Prostate gland (tissue), 2 donors: ENCODE results near the gene TMC8. TPM values are rescaled to one million over a fixed set of nuclear protein-coding genes. Genes with fewer than 3 reads are reported as not detected.

Experiments used
- DNase-seq: peaks from one replicate; pipeline ENCODE4 v3.0.0-alpha.2; 2019; ENCODE audit warnings: low spot score
- H3K27ac ChIP-seq, 2 donors: fragments of 200-600 bp; sonication (generic); 2 replicates each; pipeline ENCODE4 v1.5.1; 2017 to 2019
- H3K27me3 ChIP-seq: fragments of 200-600 bp; sonication (generic); replicated peaks from 2 replicates; pipeline ENCODE4 v1.5.1; 2019; ENCODE audit not compliant: insufficient read depth
- H3K36me3 ChIP-seq, 2 donors: fragments of 200-600 bp; sonication (generic); 1 replicate in 1 of 2; 2 replicates in 1 of 2; pipeline versions ENCODE4 v1.5.1 to v1.8.1; 2017 to 2019
- H3K4me1 ChIP-seq: fragments of 200-600 bp; sonication (generic); replicated peaks from 2 replicates; pipeline ENCODE4 v1.5.1; 2019
- H3K4me3 ChIP-seq, 2 donors: fragments of 200-600 bp; sonication (generic); 2 replicates each; pipeline ENCODE4 v1.5.1; 2017 to 2019
- H3K9me3 ChIP-seq: fragments of 200-600 bp; sonication (generic); 2 replicates; pipeline ENCODE4 v1.5.1; 2017
- CTCF ChIP-seq, 4 experiments: fragments of 200-600 bp in 2 of 4; fragments of 450-650 bp in 2 of 4; sonication (generic) in 2 of 4; IDR thresholded peaks; 1 replicate in 3 of 4; 2 replicates in 1 of 4; pipeline ENCODE4 v1.5.1; 2016 to 2019; ENCODE audit warnings: antibody characterized with exemption in 4 of 4, mild to moderate bottlenecking in 2 of 4, moderate library complexity in 2 of 4
- POLR2A ChIP-seq: fragments of 450-650 bp; IDR thresholded peaks from one replicate; pipeline ENCODE4 v1.6.1; 2016; ENCODE audit warnings: antibody characterized with exemption, mild to moderate bottlenecking
- POLR2AphosphoS5 ChIP-seq: sonication (generic); formaldehyde crosslinking; IDR thresholded peaks from one replicate; pipeline ENCODE4 v1.6.1; 2017; ENCODE audit warnings: antibody characterized with exemption
- WGBS: methylation state at CpG from one replicate; pipeline ENCODE4 v1.1.5; 2018; 5-methylcytosine and 5-hydroxymethylcytosine counted together
- intact Hi-C: fragments of 100-400 bp; cut with DNase I; formaldehyde crosslinking; loops from one replicate; pipeline ENCODE4 v1.14.2; 2022
- total RNA-seq, 2 donors: library from RNA; depleted of rRNA; stranded (reverse); fragments of >200 nt; gene quantifications; one replicate each; pipeline ENCODE4 v1.1.0, GENCODE V29; 2016

Gene TMC8
- total RNA-seq, 2 donors from 2014 or later: 1.2 to 3.3 TPM

DNA sequence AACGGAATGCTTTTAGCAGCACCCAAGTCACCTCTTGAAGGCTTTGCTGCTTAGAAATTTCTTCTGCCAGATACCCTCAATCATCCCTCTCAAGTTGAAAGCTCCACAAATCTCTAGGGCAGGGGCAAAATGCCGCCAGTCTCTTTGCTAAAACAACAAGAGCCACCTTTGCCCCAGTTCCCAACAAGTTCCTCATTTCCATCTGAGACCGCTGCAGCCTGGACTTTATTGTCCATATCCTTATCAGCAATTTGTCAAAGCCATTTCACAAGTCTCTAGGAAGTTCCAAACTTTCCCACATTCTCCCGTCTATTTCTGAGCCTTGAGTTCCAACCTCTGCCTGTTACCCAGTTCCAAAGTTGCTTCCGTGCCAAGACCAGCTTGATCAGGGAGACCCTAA lies 29.5 kb upstream of the TMC8 start:
- Histone ChIP-seq H3K9me3 (no peaks in the 10 kb centered on the region), H3K36me3 (peaks cover 5 to 16% of the 10 kb centered on the region in 2 donors), H3K4me1 (no peaks in the 10 kb centered on the region), H3K4me3 (no peak overlapping the region), H3K27me3 (no peaks in the 10 kb centered on the region), H3K27ac (no peak overlapping the region)
- no peak for TF ChIP-seq POLR2A
- no peak for TF ChIP-seq POLR2AphosphoS5
- TF ChIP-seq CTCF (IDR thresholded peaks at IDR 0.05): no peak
- DNase-seq: no peak
- intact Hi-C loops: loop anchor here (10.0 kb wide), 1 partner anchor 56 kb away; no protein-coding TSS in a partner anchor
- WGBS: 94% methylated on average over 5 of the region's 5 CpGs

DNA sequence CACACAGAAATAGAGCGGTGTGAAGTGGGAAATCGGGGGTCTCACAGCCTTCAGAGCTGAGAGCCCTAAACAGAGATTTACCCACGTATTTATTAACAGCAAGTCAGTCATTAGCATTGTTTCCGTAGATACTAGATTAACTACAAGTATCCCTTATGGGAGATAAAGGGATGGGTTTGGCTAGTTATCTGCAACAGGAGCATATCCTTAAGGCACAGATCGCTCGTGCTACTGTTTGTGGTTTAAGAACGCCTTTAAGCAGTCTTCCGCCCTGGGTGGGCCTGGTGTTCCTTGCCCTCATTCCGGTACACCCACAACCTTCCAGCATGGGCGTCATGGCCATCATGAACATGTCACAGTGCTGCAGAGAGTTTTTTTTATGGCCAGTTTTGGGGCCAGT lies 29.0 kb upstream of the TMC8 start:
- peaks cover 5 to 16% of the 10 kb centered on the region in 2 donors for H3K36me3 ChIP-seq

GRCh38 chr17:78103311-78103710 lies 27.3 kb upstream of the TMC8 start:
- Histone ChIP-seq H3K36me3 (peaks cover 5 to 9% of the 10 kb centered on the region in 2 donors), H3K27me3 (no peaks in the 10 kb centered on the region), H3K4me1 (no peaks in the 10 kb centered on the region), H3K4me3 (no peak overlapping the region), H3K27ac (peak overlapping the region in 1 of 2 donors; percentile 25), H3K9me3 (no peaks in the 10 kb centered on the region)
- DNase-seq: no peak
- TF ChIP-seq POLR2AphosphoS5 (no peak), CTCF (IDR thresholded peaks at IDR 0.05) (no peak), POLR2A (no peak)
- intact Hi-C loops: loop anchor here (10.0 kb wide), 1 partner anchor 59 kb away; no protein-coding TSS in a partner anchor
- 35% methylated on average over 4 of the region's 4 CpGs for WGBS

More for the DNA sequence above, 29.0 kb upstream of the TMC8 start:
- Histone ChIP-seq H3K9me3 (no peaks in the 10 kb centered on the region), H3K4me1 (no peaks in the 10 kb centered on the region), H3K27me3 (no peaks in the 10 kb centered on the region), H3K4me3 (no peak overlapping the region), H3K27ac (no peak overlapping the region)
- DNase-seq: no peak
- 95% methylated on average over 10 of the region's 10 CpGs for WGBS
- intact Hi-C loops: loop anchor here (10.0 kb wide), 1 partner anchor 57 kb away; no protein-coding TSS in a partner anchor
- TF ChIP-seq POLR2A: no peak

GRCh38 chr17:78104540-78104941 lies 26.0 kb upstream of the TMC8 start:
- WGBS: 96% methylated on average over 19 of the region's 28 CpGs
- Histone ChIP-seq H3K4me3 (no peak overlapping the region), H3K4me1 (no peaks in the 10 kb centered on the region), H3K27me3 (no peaks in the 10 kb centered on the region), H3K27ac (peak overlapping the region in 1 of 2 donors; percentile 46), H3K36me3 (peaks cover 5 to 6% of the 10 kb centered on the region in 2 donors), H3K9me3 (no peaks in the 10 kb centered on the region)
- TF ChIP-seq CTCF (IDR thresholded peaks at IDR 0.05): no peak
- TF ChIP-seq POLR2AphosphoS5: no peak
- TF ChIP-seq POLR2A: no peak
- no peak for DNase-seq
- intact Hi-C loops: loop anchor here (10.0 kb wide), 1 partner anchor 60 kb away; no protein-coding TSS in a partner anchor

DNA sequence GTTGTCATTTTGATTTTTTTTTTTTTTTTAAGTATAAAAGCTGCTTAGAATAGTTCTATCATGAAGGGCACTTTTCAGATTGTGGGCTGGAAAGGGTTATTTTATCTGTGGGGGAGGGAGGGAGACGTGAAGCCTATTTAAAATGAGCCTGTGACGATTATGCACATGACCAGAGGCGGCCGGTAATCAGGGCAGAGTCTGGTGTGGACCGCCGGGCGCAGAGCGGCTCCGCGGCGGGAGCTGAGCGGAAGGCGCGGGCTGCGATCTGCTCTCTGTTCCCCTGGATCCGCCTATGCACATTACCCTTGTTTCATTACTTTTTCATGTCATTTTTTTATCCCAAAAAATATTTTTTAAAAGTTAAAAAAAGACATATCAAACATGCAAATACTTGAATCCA lies 25.5 kb upstream of the TMC8 start:
- DNase-seq: no peak
- TF ChIP-seq CTCF (IDR thresholded peaks at IDR 0.05) (no peak), POLR2AphosphoS5 (no peak), POLR2A (no peak)
- H3K27ac ChIP-seq: peak overlapping the region in 1 of 2 donors; percentile 11
- H3K4me3 ChIP-seq: no peak overlapping the region
- H3K4me1 ChIP-seq: no peaks in the 10 kb centered on the region
- no peaks in the 10 kb centered on the region for H3K27me3 ChIP-seq
- intact Hi-C loops: loop anchor here (10.0 kb wide), 1 partner anchor 60 kb away; no protein-coding TSS in a partner anchor
- peaks cover under 1 to 6% of the 10 kb centered on the region in 2 donors for H3K36me3 ChIP-seq
- H3K9me3 ChIP-seq: no peaks in the 10 kb centered on the region
- WGBS: 88% methylated on average over 16 of the region's 16 CpGs
